GM10266 (cell line): ENCODE results near the gene MRPL10.
"Not testable (repeated sequence)": the region's sequence is repeated elsewhere in the genome, so short reads cannot be mapped to it uniquely, and the experiment has no call there.

Experiments
- DNase-seq: peaks from one replicate; pipeline ENCODE4 v3.0.0; 2012; ENCODE audit errors: extremely low spot score
- CTCF ChIP-seq: IDR thresholded peaks from 2 replicates; pipeline ENCODE4 v1.5.1; 2012; ENCODE audit warnings: mild to moderate bottlenecking, low read depth; ENCODE audit not compliant: control insufficient read depth, insufficient read depth; ENCODE audit errors: missing control alignments

Gene MRPL10

DNA sequence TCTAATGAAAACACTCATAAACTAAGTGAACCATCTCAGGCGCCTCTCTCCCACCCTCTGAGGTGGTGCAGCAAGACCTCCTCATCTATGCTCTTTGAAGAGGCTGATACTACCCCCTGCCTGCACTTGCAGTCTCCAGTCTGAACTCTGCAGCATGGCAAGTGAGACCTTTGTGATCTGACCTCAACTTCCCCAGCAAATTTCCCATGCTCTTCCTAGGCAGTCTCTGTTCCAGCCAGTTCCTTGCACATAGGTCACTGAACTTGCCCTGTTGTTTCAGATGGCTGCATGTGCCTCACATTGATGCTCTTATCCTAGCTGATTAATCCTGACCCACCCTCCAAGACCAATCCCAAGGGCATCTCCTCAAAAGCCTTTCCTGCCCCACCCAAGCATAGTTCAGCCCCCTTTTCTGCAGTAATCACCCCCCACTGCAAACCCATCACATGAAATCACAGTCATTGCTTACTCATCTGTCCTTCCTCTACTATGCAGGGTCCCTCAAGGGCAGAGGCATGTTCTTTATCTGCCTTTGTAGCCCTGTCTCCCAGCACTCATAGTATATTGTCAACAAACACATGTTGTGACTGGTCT, 56.3 kb downstream of the MRPL10 start:
- DNase-seq, result no peak
- TF ChIP-seq CTCF, result no peak

DNA sequence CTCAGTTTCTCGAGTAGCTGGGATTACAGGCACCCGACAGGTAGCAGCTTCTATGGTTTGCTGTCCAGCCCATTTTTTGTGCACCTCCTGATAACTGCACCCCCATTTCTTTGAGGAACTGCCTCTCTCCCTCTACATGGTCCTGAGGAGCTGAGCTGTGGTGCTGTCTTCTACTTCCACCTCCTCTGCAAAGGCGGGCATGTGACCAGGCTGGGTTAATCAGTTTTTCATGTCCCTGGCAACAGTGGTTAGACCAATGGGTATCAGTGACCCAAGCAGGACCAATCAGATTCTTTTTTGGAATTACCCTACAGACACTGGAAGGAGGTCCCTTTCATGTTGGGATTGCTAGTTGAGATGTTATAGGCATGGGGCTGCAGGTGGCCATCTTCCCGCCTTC, 57.0 kb downstream of the MRPL10 start:
- no peak for TF ChIP-seq CTCF
- DNase-seq, result no peak

- DNase-seq, result not testable (repeated sequence)
Measured at GRCh38 chr17:47773649-47774048, 57.7 kb downstream of the MRPL10 start.
